MM.1S (cell line): ENCODE measurements around the gene GPR155.

Experiments used
- DNase-seq: peaks from one replicate; pipeline ENCODE4 v3.0.0-alpha.2; 2015
- H2AFZ ChIP-seq: fragments of 300-600 bp; sonication (generic); 2 replicates; pipeline ENCODE4 v1.6.0; 2016; ENCODE audit warnings: antibody characterized with exemption, low read length
- H3F3A ChIP-seq: fragments of 300-600 bp; sonication (generic); 2 replicates; pipeline ENCODE4 v1.6.1; 2016; ENCODE audit warnings: mild to moderate bottlenecking, antibody characterized with exemption, low read length, moderate library complexity, mixed read lengths; ENCODE audit not compliant: insufficient read depth
- H3K27ac ChIP-seq: fragments of 300-600 bp; sonication (generic); 2 replicates; pipeline ENCODE4 v1.5.1; 2016; ENCODE audit warnings: mild to moderate bottlenecking, low read length
- H3K27me3 ChIP-seq: fragments of 300-600 bp; sonication (generic); replicated peaks from 2 replicates; pipeline ENCODE4 v1.6.0; 2016; ENCODE audit warnings: low read length; ENCODE audit not compliant: insufficient read depth
- H3K36me3 ChIP-seq: fragments of 300-600 bp; sonication (generic); replicated peaks from 2 replicates; pipeline ENCODE4 v1.6.1; 2016; ENCODE audit warnings: mild to moderate bottlenecking, low read length, mixed read lengths; ENCODE audit not compliant: insufficient read depth
- H3K4me1 ChIP-seq: fragments of 300-600 bp; sonication (generic); 2 replicates; pipeline ENCODE4 v1.6.1; 2016; ENCODE audit warnings: low read length, mixed read lengths
- H3K4me2 ChIP-seq: fragments of 300-600 bp; sonication (generic); 2 replicates; pipeline ENCODE4 v1.6.0; 2016; ENCODE audit warnings: low read depth, low read length
- H3K4me3 ChIP-seq: fragments of 300-600 bp; sonication (generic); 2 replicates; pipeline ENCODE4 v1.5.1; 2016; ENCODE audit warnings: low read length, mixed read lengths
- H3K79me2 ChIP-seq: fragments of 300-600 bp; sonication (generic); 2 replicates; pipeline ENCODE4 v1.6.1; 2016; ENCODE audit warnings: mixed run types, low read length, mixed read lengths
- H3K9ac ChIP-seq: fragments of 300-600 bp; sonication (generic); 2 replicates; pipeline ENCODE4 v1.6.1; 2016; ENCODE audit warnings: low read length, mixed read lengths
- H3K9me2 ChIP-seq: fragments of 300-600 bp; sonication (generic); replicated peaks from 2 replicates; pipeline ENCODE4 v1.6.1; 2016; ENCODE audit warnings: mild to moderate bottlenecking, low read length, mixed read lengths; ENCODE audit not compliant: insufficient read depth
- H3K9me3 ChIP-seq: fragments of 300-600 bp; sonication (generic); replicated peaks from 2 replicates; pipeline ENCODE4 v1.6.1; 2016; ENCODE audit warnings: mild to moderate bottlenecking, low read length, mixed read lengths; ENCODE audit not compliant: insufficient read depth
- H4K20me1 ChIP-seq: fragments of 300-600 bp; sonication (generic); 2 replicates; pipeline ENCODE4 v1.6.1; 2016; ENCODE audit warnings: mild to moderate bottlenecking, low read length, moderate library complexity, mixed read lengths; ENCODE audit not compliant: insufficient read depth
- EZH2 ChIP-seq: fragments of 300-600 bp; sonication (generic); optimal IDR thresholded peaks from 2 replicates; pipeline ENCODE3; 2017; ENCODE audit warnings: low read depth, mild to moderate bottlenecking, antibody characterized with exemption, low read length, mixed read lengths
- EZH2phosphoT487 ChIP-seq: fragments of 300-600 bp; sonication (generic); IDR thresholded peaks from 2 replicates; pipeline ENCODE4 v1.6.1; 2018; ENCODE audit warnings: antibody characterized with exemption, low read length
- TF ChIP-seq, protein P1 (sequence below): fragments of 300-600 bp; sonication (generic); IDR thresholded peaks from 2 replicates; pipeline ENCODE4 v1.5.1; 2016; ENCODE audit warnings: antibody characterized with exemption, low read length, mixed read lengths

Gene GPR155

GRCh38 chr2:174442546-174443510 is 44.0 kb downstream of the GPR155 start:
- H4K20me1 ChIP-seq = no peaks in the 10 kb centered on the region
- no peaks in the 10 kb centered on the region for H3K79me2 ChIP-seq
- no peak overlapping the region for H3K9ac ChIP-seq
- no peak overlapping the region for H2AFZ ChIP-seq
- H3K36me3 ChIP-seq = no peaks in the 10 kb centered on the region
- DNase-seq = no peak
- no peaks in the 10 kb centered on the region for H3K4me1 ChIP-seq
- no peak overlapping the region for H3K4me2 ChIP-seq
- no peak overlapping the region for H3K4me3 ChIP-seq
- H3K9me2 ChIP-seq = no peaks in the 10 kb centered on the region
- H3K9me3 ChIP-seq = no peaks in the 10 kb centered on the region
- TF ChIP-seq EZH2phosphoT487 (no peak), EZH2 (no peak)
- TF ChIP-seq, protein P1, sequence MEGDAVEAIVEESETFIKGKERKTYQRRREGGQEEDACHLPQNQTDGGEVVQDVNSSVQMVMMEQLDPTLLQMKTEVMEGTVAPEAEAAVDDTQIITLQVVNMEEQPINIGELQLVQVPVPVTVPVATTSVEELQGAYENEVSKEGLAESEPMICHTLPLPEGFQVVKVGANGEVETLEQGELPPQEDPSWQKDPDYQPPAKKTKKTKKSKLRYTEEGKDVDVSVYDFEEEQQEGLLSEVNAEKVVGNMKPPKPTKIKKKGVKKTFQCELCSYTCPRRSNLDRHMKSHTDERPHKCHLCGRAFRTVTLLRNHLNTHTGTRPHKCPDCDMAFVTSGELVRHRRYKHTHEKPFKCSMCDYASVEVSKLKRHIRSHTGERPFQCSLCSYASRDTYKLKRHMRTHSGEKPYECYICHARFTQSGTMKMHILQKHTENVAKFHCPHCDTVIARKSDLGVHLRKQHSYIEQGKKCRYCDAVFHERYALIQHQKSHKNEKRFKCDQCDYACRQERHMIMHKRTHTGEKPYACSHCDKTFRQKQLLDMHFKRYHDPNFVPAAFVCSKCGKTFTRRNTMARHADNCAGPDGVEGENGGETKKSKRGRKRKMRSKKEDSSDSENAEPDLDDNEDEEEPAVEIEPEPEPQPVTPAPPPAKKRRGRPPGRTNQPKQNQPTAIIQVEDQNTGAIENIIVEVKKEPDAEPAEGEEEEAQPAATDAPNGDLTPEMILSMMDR = no peak
- H3K27me3 ChIP-seq = no peaks in the 10 kb centered on the region
- no peaks in the 10 kb centered on the region for H3F3A ChIP-seq
- no peak overlapping the region for H3K27ac ChIP-seq

GRCh38 chr2:174439950-174440349 is 46.9 kb downstream of the GPR155 start:
- TF ChIP-seq EZH2phosphoT487 = no peak
- TF ChIP-seq, protein P1 = no peak
- no peak for TF ChIP-seq EZH2
- Histone ChIP-seq H3K36me3 (no peaks in the 10 kb centered on the region), H3K4me3 (no peak overlapping the region), H3K27ac (no peak overlapping the region), H2AFZ (no peak overlapping the region), H3K9ac (no peak overlapping the region), H3K9me2 (no peaks in the 10 kb centered on the region), H3K4me1 (no peaks in the 10 kb centered on the region), H3K9me3 (no peaks in the 10 kb centered on the region), H3K27me3 (no peaks in the 10 kb centered on the region), H3F3A (no peaks in the 10 kb centered on the region), H4K20me1 (no peaks in the 10 kb centered on the region), H3K79me2 (no peaks in the 10 kb centered on the region), H3K4me2 (no peak overlapping the region)
- no peak for DNase-seq

- no peaks in the 10 kb centered on the region for H3K79me2 ChIP-seq
- H3K4me3 ChIP-seq = no peak overlapping the region
- no peaks in the 10 kb centered on the region for H3K27me3 ChIP-seq
- no peaks in the 10 kb centered on the region for H3K4me1 ChIP-seq
- no peak for DNase-seq
- H3K9ac ChIP-seq = no peak overlapping the region
- H3K36me3 ChIP-seq = no peaks in the 10 kb centered on the region
- TF ChIP-seq EZH2 = no peak
- no peak for TF ChIP-seq EZH2phosphoT487
- TF ChIP-seq, protein P1 = no peak
- H2AFZ ChIP-seq = no peak overlapping the region
- H3K9me3 ChIP-seq = no peaks in the 10 kb centered on the region
- H3K27ac ChIP-seq = no peak overlapping the region
- H4K20me1 ChIP-seq = no peaks in the 10 kb centered on the region
- H3K9me2 ChIP-seq = no peaks in the 10 kb centered on the region
- H3F3A ChIP-seq = no peaks in the 10 kb centered on the region
- no peak overlapping the region for H3K4me2 ChIP-seq
Measured at GRCh38 chr2:174439323-174439722, 47.5 kb downstream of the GPR155 start.
